ENCODE measurements around the gene RESP18.

DNA sequence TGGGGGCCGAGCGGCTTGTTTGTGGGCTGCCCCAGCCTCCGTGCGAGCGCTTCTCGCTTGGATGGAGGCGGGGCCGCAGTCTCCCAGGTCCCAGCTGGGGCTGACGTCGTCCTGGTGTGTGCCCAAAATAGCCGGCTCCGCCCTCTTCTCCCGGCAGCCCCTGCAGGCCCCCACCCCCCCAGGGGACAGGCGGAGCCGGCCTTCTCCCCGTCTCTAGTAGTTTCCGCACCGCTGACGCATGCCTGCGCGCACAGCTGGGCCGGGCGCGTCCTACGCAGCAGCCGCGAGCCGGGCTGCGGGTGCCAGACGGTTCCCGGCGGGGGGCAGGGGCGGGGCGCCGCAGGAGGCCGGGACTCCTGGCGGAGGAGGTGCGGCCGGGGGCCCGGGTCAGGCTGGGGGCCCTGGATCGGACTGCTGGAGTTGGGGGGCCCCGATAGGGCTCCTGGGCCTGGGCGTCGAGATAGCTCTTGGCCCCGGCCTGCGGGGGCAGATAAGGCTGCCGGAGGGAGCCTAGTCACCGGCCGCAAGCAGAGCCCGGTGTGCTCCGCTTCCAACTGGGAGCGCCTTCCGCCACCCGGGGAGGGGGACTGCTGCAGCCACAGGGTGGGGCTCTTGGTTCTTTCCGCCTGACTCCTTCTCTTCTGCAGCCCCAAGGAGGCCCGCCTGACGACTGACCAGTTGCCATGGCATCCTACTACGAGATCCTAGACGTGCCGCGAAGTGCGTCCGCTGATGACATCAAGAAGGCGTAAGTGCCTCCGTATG lies 53.2 kb downstream of the RESP18 start, which contains the start of gene DNAJB2:
- TF ChIP-seq, protein P1, sequence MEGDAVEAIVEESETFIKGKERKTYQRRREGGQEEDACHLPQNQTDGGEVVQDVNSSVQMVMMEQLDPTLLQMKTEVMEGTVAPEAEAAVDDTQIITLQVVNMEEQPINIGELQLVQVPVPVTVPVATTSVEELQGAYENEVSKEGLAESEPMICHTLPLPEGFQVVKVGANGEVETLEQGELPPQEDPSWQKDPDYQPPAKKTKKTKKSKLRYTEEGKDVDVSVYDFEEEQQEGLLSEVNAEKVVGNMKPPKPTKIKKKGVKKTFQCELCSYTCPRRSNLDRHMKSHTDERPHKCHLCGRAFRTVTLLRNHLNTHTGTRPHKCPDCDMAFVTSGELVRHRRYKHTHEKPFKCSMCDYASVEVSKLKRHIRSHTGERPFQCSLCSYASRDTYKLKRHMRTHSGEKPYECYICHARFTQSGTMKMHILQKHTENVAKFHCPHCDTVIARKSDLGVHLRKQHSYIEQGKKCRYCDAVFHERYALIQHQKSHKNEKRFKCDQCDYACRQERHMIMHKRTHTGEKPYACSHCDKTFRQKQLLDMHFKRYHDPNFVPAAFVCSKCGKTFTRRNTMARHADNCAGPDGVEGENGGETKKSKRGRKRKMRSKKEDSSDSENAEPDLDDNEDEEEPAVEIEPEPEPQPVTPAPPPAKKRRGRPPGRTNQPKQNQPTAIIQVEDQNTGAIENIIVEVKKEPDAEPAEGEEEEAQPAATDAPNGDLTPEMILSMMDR (conservative IDR thresholded peaks at IDR 0.05 in 1 of 2, IDR thresholded peaks at IDR 0.05 in 1 of 2; ENCODE audit: low read depth in 1 of 2, low read length in 2 of 2): no peak
- no peak for TF ChIP-seq EZH2 (IDR thresholded peaks at IDR 0.05; ENCODE audit: low read length, missing control alignments)
